Fibroblast of skin of abdomen (primary cell): ENCODE results near the gene CMTR1.
"Not testable (repeated sequence)": the region's sequence is repeated elsewhere in the genome, so short reads cannot be mapped to it uniquely, and the experiment has no call there.

Source experiments
- DNase-seq: peaks from one replicate; pipeline ENCODE4 v3.0.0-alpha.2; 2013

CMTR1 gene

GRCh38 chr6:37492991-37493660 lies 60.1 kb downstream of the CMTR1 start:
- no peak for DNase-seq

GRCh38 chr6:37493661-37493995 lies 60.6 kb downstream of the CMTR1 start:
- no peak for DNase-seq

- DNase-seq, result no peak
Observed at GRCh38 chr6:37495244-37495934, 62.4 kb downstream of the CMTR1 start.

GRCh38 chr6:37496951-37497885 lies 64.2 kb downstream of the CMTR1 start:
- no peak for DNase-seq

GRCh38 chr6:37499433-37500293 lies 66.6 kb downstream of the CMTR1 start, which contains the start of gene CCDC167:
CCDC167 (minus strand) TSS chr6:37499893; CDS start chr6:37499863, 30 bp downstream.
- peak; percentile 98 for DNase-seq

GRCh38 chr6:37500294-37500608 lies 67.2 kb downstream of the CMTR1 start:
- no peak for DNase-seq

GRCh38 chr6:37500904-37501303 lies 67.9 kb downstream of the CMTR1 start:
- DNase-seq, result not testable (repeated sequence)

GRCh38 chr6:37501632-37502491 lies 68.8 kb downstream of the CMTR1 start:
- no peak for DNase-seq

- no peak for DNase-seq
Observed at GRCh38 chr6:37502703-37503291, 69.8 kb downstream of the CMTR1 start.

- no peak for DNase-seq
Observed at GRCh38 chr6:37503309-37503965, 70.4 kb downstream of the CMTR1 start.

GRCh38 chr6:37504024-37504423 lies 71.0 kb downstream of the CMTR1 start:
- no peak for DNase-seq

GRCh38 chr6:37506479-37506878 lies 73.5 kb downstream of the CMTR1 start:
- DNase-seq, result no peak

- no peak for DNase-seq
Observed at GRCh38 chr6:37507077-37507476, 74.1 kb downstream of the CMTR1 start.

GRCh38 chr6:37507690-37508421 lies 74.8 kb downstream of the CMTR1 start:
- DNase-seq, result no peak

- no peak for DNase-seq
Observed at GRCh38 chr6:37511201-37511600, 78.2 kb downstream of the CMTR1 start.

- no peak for DNase-seq
Observed at GRCh38 chr6:37511910-37512399, 78.9 kb downstream of the CMTR1 start.

GRCh38 chr6:37512400-37513011 lies 79.5 kb downstream of the CMTR1 start:
- DNase-seq, result no peak

GRCh38 chr6:37513155-37513554 lies 80.1 kb downstream of the CMTR1 start:
- DNase-seq, result no peak

- DNase-seq, result no peak
Observed at GRCh38 chr6:37513576-37513975, 80.6 kb downstream of the CMTR1 start.
